Panc1 (cell line): ENCODE results near the gene NOTCH1. TPM values are rescaled to one million over a fixed set of nuclear protein-coding genes. Genes with fewer than 3 reads are reported as not detected.

ENCODE experiments used
- ATAC-seq: fragments of 200-7000 bp; cut with Tn5 transposase; 2 replicates; pipeline ENCODE4 v1.9.1; 2020; ENCODE audit warnings: mild to moderate bottlenecking, moderate library complexity
- BruUV-seq: library from RNA; stranded (reverse); fragments of 400-500 nt; replicated peaks from 2 replicates; lab custom pipeline; 2021; lab: Mats Ljungman, UMichigan
- CTCF ChIA-PET: fragments of 300-600 bp; sonication (Branson Sonifier 250); formaldehyde crosslinking; loops from one replicate; lab custom pipeline; 2022; ENCODE audit warnings: antibody characterized with exemption; lab: Charles Lee
- POLR2A ChIA-PET: fragments of 300-600 bp; sonication (Branson Sonifier 250); formaldehyde crosslinking; loops from one replicate; lab custom pipeline; 2022; ENCODE audit warnings: antibody characterized with exemption; lab: Charles Lee
- DNase-seq: peaks from one replicate; pipeline ENCODE4 v3.0.0-alpha.2; 2010; ENCODE audit warnings: low read depth, low spot score
- H3K27ac ChIP-seq: 2 replicates; pipeline ENCODE4 v1.5.1; 2011; ENCODE audit warnings: mild to moderate bottlenecking, low read length, inconsistent platforms
- H3K27me3 ChIP-seq: fragments of 200-500 bp; sonication (Bioruptor generic); 2 replicates; pipeline ENCODE4 v1.6.0; 2014; ENCODE audit warnings: low read length, inconsistent platforms; ENCODE audit not compliant: control insufficient read depth, insufficient read depth
- H3K36me3 ChIP-seq: fragments of 200-500 bp; sonication (Bioruptor generic); 2 replicates; pipeline ENCODE4 v1.5.1; 2014; ENCODE audit warnings: inconsistent platforms, mild to moderate bottlenecking, low read length, moderate library complexity; ENCODE audit not compliant: control insufficient read depth, insufficient read depth
- H3K4me1 ChIP-seq: 2 replicates; pipeline ENCODE4 v1.5.1; 2011; ENCODE audit warnings: inconsistent platforms, mild to moderate bottlenecking, low read length, moderate library complexity; ENCODE audit not compliant: control insufficient read depth, insufficient read depth
- H3K4me3 ChIP-seq, 2 experiments: 2 replicates each; pipeline ENCODE4 v1.5.1; 2011 to 2012; ENCODE audit warnings: low read depth in 2 of 2, low read length in 2 of 2, mild to moderate bottlenecking in 2 of 2, inconsistent platforms in 1 of 2, moderate library complexity in 1 of 2
- H3K9me3 ChIP-seq: fragments of 200-500 bp; sonication (Bioruptor generic); 2 replicates; pipeline ENCODE4 v1.5.1; 2014; ENCODE audit warnings: low read depth, mild to moderate bottlenecking, inconsistent platforms, low read length, moderate library complexity; ENCODE audit not compliant: control insufficient read depth, insufficient read depth
- CTCF ChIP-seq: fragments of 450-650 bp; IDR thresholded peaks from 2 replicates; pipeline ENCODE4 v1.5.1; 2017; ENCODE audit warnings: mild to moderate bottlenecking
- POLR2AphosphoS5 ChIP-seq: IDR thresholded peaks from 2 replicates; pipeline ENCODE4 v1.6.1; 2012; ENCODE audit warnings: mild to moderate bottlenecking, low read depth, low read length, moderate library complexity
- REST ChIP-seq, 2 experiments: IDR thresholded peaks; 2 replicates each; pipeline ENCODE4 v1.6.1; 2011 to 2012; ENCODE audit warnings: low read depth in 2 of 2, control low read depth in 1 of 2, low read length in 1 of 2, mild to moderate bottlenecking in 1 of 2, moderate library complexity in 1 of 2; ENCODE audit not compliant: insufficient read depth in 1 of 2
- SIN3A ChIP-seq: IDR thresholded peaks from 2 replicates; pipeline ENCODE4 v1.6.1; 2012; ENCODE audit warnings: low read depth, mild to moderate bottlenecking, low read length, moderate library complexity, borderline replicate concordance; ENCODE audit not compliant: insufficient read depth
- TCF7L2 ChIP-seq: IDR thresholded peaks from 2 replicates; pipeline ENCODE4 v1.6.1; 2011; ENCODE audit warnings: mild to moderate bottlenecking, low read depth, low read length, inconsistent platforms
- in situ Hi-C: cut with HindIII; loops from 2 replicates; pipeline ENCODE4 v1.10.0; 2016; ENCODE audit warnings: low sequenced_read_pairs, low pct_unique_long_range_greater_than_20kb
- intact Hi-C: fragments of 100-400 bp; cut with micrococcal nuclease; formaldehyde crosslinking; loops from one replicate; pipeline ENCODE4 v1.10.0; 2022; ENCODE audit not compliant: unreplicated experiment
- total RNA-seq: library from RNA; stranded (reverse); gene quantifications from one replicate; pipeline ENCODE4 v1.2.1, GENCODE V29; 2021; ENCODE audit not compliant: unreplicated experiment

NOTCH1 gene
- total RNA-seq, 1 experiment from 2014 or later, result 13.4 TPM

GRCh38 chr9:136527721-136528710 is 17.8 kb downstream of the NOTCH1 start:
- no TSS peak for BruUV-seq
- TF ChIP-seq POLR2AphosphoS5, result no peak
- TF ChIP-seq REST (IDR thresholded peaks at IDR 0.05; ENCODE audit: insufficient read depth in 1 of 2, low read depth in 2 of 2, low read length in 1 of 2), result no peak
- TF ChIP-seq CTCF, result no peak
- TF ChIP-seq SIN3A, result no peak
- TF ChIP-seq TCF7L2, result no peak
- POLR2A ChIA-PET, result no interaction called here
- intact Hi-C loops (no loop called here), in situ Hi-C loops (no loop called here)
- Histone ChIP-seq H3K4me1 (peaks cover 43% of the 10 kb centered on the region), H3K27ac (peak overlapping the region; percentile 68), H3K36me3 (no peaks in the 10 kb centered on the region), H3K4me3 (no peak overlapping the region), H3K27me3 (no peaks in the 10 kb centered on the region), H3K9me3 (no peaks in the 10 kb centered on the region)
- CTCF ChIA-PET, result no interaction called here
- ATAC-seq (peak; percentile 44), DNase-seq (no peak)

- no peak for ATAC-seq
- DNase-seq, result no peak
- ChIA-PET POLR2A (no interaction called here), CTCF (no interaction called here)
- no TSS peak for BruUV-seq
- H3K4me1 ChIP-seq, result peaks cover 43% of the 10 kb centered on the region
- TF ChIP-seq POLR2AphosphoS5 (no peak), SIN3A (no peak), TCF7L2 (no peak), CTCF (no peak), REST (IDR thresholded peaks at IDR 0.05; ENCODE audit: insufficient read depth in 1 of 2, low read depth in 2 of 2, low read length in 1 of 2) (no peak)
- intact Hi-C loops (no loop called here), in situ Hi-C loops (no loop called here)
- no peak overlapping the region for H3K4me3 ChIP-seq
- H3K36me3 ChIP-seq, result no peaks in the 10 kb centered on the region
- H3K27me3 ChIP-seq, result no peaks in the 10 kb centered on the region
- no peaks in the 10 kb centered on the region for H3K9me3 ChIP-seq
- no peak overlapping the region for H3K27ac ChIP-seq
Measured at GRCh38 chr9:136527131-136527530, 18.7 kb downstream of the NOTCH1 start.
